K562 (cell line): ENCODE results near the gene RXRB. TPM values are rescaled to one million over a fixed set of nuclear protein-coding genes. Genes with fewer than 3 reads are reported as not detected.

ENCODE experiments used
- ATF3 ChIP-seq, 2 experiments: fragments of 450-650 bp in 1 of 2; sonication (generic) in 1 of 2; formaldehyde crosslinking in 1 of 2; IDR thresholded peaks in 1 of 2; conservative IDR thresholded peaks in 1 of 2; 2 replicates each; pipeline versions ENCODE4 v1.6.1 to v1.8.1; 2016 to 2023; ENCODE audit warnings: mild to moderate bottlenecking in 2 of 2, moderate library complexity in 2 of 2, inconsistent platforms in 1 of 2, missing genetic modification reagents in 1 of 2
- ATF7 ChIP-seq: fragments of 450-650 bp; IDR thresholded peaks from 2 replicates; pipeline ENCODE4 v1.7.1; 2014; ENCODE audit warnings: mild to moderate bottlenecking, moderate library complexity
- CBFA2T2 ChIP-seq: fragments of 450-650 bp; conservative IDR thresholded peaks from 2 replicates; pipeline ENCODE4 v1.6.1; 2017; ENCODE audit warnings: mild to moderate bottlenecking
- CBFA2T3 ChIP-seq: fragments of 450-650 bp; IDR thresholded peaks from 2 replicates; pipeline ENCODE4 v1.6.1; 2017
- KLF6 ChIP-seq: fragments of 250-450 bp; sonication (Bioruptor Pico); IDR thresholded peaks from 2 replicates; pipeline ENCODE4 v1.4.0; 2020; ENCODE audit warnings: mild to moderate bottlenecking, moderate library complexity, borderline replicate concordance
- MCM3 ChIP-seq: fragments of 450-650 bp; IDR thresholded peaks from 2 replicates; pipeline ENCODE4 v1.6.1; 2016
- PTBP1 ChIP-seq: fragments of 200-400 bp; formaldehyde crosslinking; IDR thresholded peaks from 2 replicates; pipeline ENCODE4 v1.6.1; 2017; ENCODE audit warnings: low read depth, low read length
- RAD51 ChIP-seq: fragments of 450-650 bp; IDR thresholded peaks from 2 replicates; pipeline ENCODE4 v1.7.1; 2016; ENCODE audit warnings: low read depth, mild to moderate bottlenecking, borderline replicate concordance
- TOE1 ChIP-seq, 2 experiments: fragments of 450-650 bp in 1 of 2; sonication (generic) in 1 of 2; formaldehyde crosslinking in 1 of 2; IDR thresholded peaks; 2 replicates each; pipeline versions ENCODE4 v1.7.1 to v1.8.0; 2016 to 2022; ENCODE audit warnings: borderline replicate concordance in 2 of 2, mild to moderate bottlenecking in 2 of 2, antibody characterized with exemption in 1 of 2, inconsistent platforms in 1 of 2, low read depth in 1 of 2, missing genetic modification reagents in 1 of 2, moderate library complexity in 1 of 2
- USF2 ChIP-seq: sonication (generic); formaldehyde crosslinking; IDR thresholded peaks from 2 replicates; pipeline ENCODE4 v1.5.0; 2020; ENCODE audit warnings: missing genetic modification reagents
- XRCC5 ChIP-seq: fragments of 200-400 bp; formaldehyde crosslinking; IDR thresholded peaks from 2 replicates; pipeline ENCODE4 v1.6.1; 2017; ENCODE audit warnings: low read depth, mild to moderate bottlenecking, low read length
- ZBTB17 ChIP-seq: fragments of 450-650 bp; formaldehyde crosslinking; IDR thresholded peaks from 2 replicates; pipeline ENCODE4 v1.4.0; 2020; ENCODE audit warnings: mild to moderate bottlenecking
- ZNF408 ChIP-seq: fragments of 250-450 bp; sonication (Bioruptor Pico); IDR thresholded peaks from 2 replicates; pipeline ENCODE4 v1.4.0; 2020; ENCODE audit warnings: low read depth, mild to moderate bottlenecking, moderate library complexity
- ZNF584 ChIP-seq: fragments of 200-800 bp; sonication (Bioruptor generic); IDR thresholded peaks from 2 replicates; pipeline ENCODE4 v1.6.1; 2016; ENCODE audit warnings: low read depth, mild to moderate bottlenecking, missing genetic modification characterization, missing compliant biosample characterization
- polyA plus RNA-seq, 8 experiments: library from polyadenylated mRNA; depleted of rRNA in 4 of 8; stranded (reverse) in 5 of 8; unstranded in 3 of 8; fragments of >200 nt; fragmentation: Nextera tagmentation in 2 of 8; fragmentation: Illumina TruSeq in 1 of 8; extraction: Ambion mirVana in 2 of 8; extraction: Trizol in 1 of 8; gene quantifications; 2 replicates each; pipeline versions ENCODE4 v1.2.1 to v1.2.3, GENCODE V29; 2011 to 2014; ENCODE audit warnings: inconsistent platforms in 1 of 8, missing spikeins in 1 of 8
- total RNA-seq, 7 experiments: library from RNA; depleted of rRNA in 6 of 7; stranded (reverse); fragments of >200 nt in 6 of 7; fragmentation: Illumina TruSeq in 2 of 7; extraction: Trizol in 2 of 7; gene quantifications; 2 replicates each; pipeline versions ENCODE4 v1.2.1 to v1.2.3, GENCODE V29; 2011 to 2021; ENCODE audit warnings: low replicate concordance in 1 of 7

The RXRB gene
- total and polyA plus RNA-seq, 9 of the 15 experiments (the other 6 are each of a cell fraction or from before 2014, with no cell fraction given): 0.76 to 35.5 (median 18.4) TPM

- TF ChIP-seq TOE1 (IDR thresholded peaks at IDR 0.05; ENCODE audit: borderline replicate concordance) (peak; percentile 64; the same call in 1 of the 2 replicates), TOE1 (CRISPR knock-in tag; IDR thresholded peaks at IDR 0.05; ENCODE audit: borderline replicate concordance, low read depth) (no peak), ZNF584 (CRISPR knock-in tag) (no peak), CBFA2T3 (peak; percentile 28; the same call in 1 of the 2 replicates), ZBTB17 (CRISPR knock-in tag) (no peak), ATF7 (peak; percentile 30; the same call in 1 of the 2 replicates), PTBP1 (no peak), XRCC5 (no peak), ZNF408 (CRISPR knock-in tag) (no peak), KLF6 (CRISPR knock-in tag) (no peak), RAD51 (peak; percentile 78), USF2 (CRISPR knock-in tag) (peak; percentile 53; the same call in 1 of the 2 replicates), ATF3 (IDR thresholded peaks at IDR 0.05) (peak; percentile 57; the same call in 1 of the 2 replicates), ATF3 (CRISPR knock-in tag; conservative IDR thresholded peaks at IDR 0.05) (no peak), MCM3 (no peak), CBFA2T2 (peak; percentile 38)
Observed at GRCh38 chr6:33164665-33165373, 35.6 kb downstream of the RXRB start (continued).
